K562 (cell line): ENCODE data around the gene KDM2A. TPM values are rescaled to one million over a fixed set of nuclear protein-coding genes. Genes with fewer than 3 reads are reported as not detected.

Experiments
- ARHGAP35 ChIP-seq: fragments of 450-650 bp; IDR thresholded peaks from 2 replicates; pipeline ENCODE4 v1.6.1; 2018; ENCODE audit not compliant: partially characterized antibody
- ARNT ChIP-seq, 2 experiments: fragments of 450-650 bp; IDR thresholded peaks; 2 replicates each; pipeline ENCODE4 v1.6.1; 2016; ENCODE audit warnings: mild to moderate bottlenecking in 1 of 2
- COPS2 ChIP-seq: fragments of 450-650 bp; conservative IDR thresholded peaks from 2 replicates; pipeline ENCODE4 v1.6.1; 2016; ENCODE audit warnings: mild to moderate bottlenecking, moderate library complexity
- FOXJ3 ChIP-seq: sonication (generic); formaldehyde crosslinking; IDR thresholded peaks from 2 replicates; pipeline ENCODE4 v1.4.0; 2020; ENCODE audit warnings: mild to moderate bottlenecking, missing genetic modification reagents
- HNRNPLL ChIP-seq: fragments of 200-400 bp; formaldehyde crosslinking; IDR thresholded peaks from 2 replicates; pipeline ENCODE4 v1.6.1; 2017; ENCODE audit warnings: low read length, low read depth, mild to moderate bottlenecking; ENCODE audit not compliant: poor library complexity, severe bottlenecking
- KDM5B ChIP-seq: fragments of 200-600 bp; sonication (generic); IDR thresholded peaks from 2 replicates; pipeline ENCODE4 v1.6.1; 2012; ENCODE audit warnings: low read depth, mild to moderate bottlenecking, moderate library complexity, low read length, control low read depth, inconsistent platforms; ENCODE audit not compliant: insufficient replicate concordance
- MAFF ChIP-seq: IDR thresholded peaks from 2 replicates; pipeline ENCODE4 v1.6.1; 2012; ENCODE audit warnings: low read length, improper control_type of control experiment
- MYC ChIP-seq, 2 experiments: fragments of 250-450 bp in 1 of 2; sonication (Bioruptor Pico) in 1 of 2; IDR thresholded peaks; 2 replicates each; pipeline versions ENCODE4 v1.5.1 to v1.6.1; 2012 to 2021; ENCODE audit warnings: low read depth in 2 of 2, borderline replicate concordance in 1 of 2, improper control_type of control experiment in 1 of 2, low read length in 1 of 2, mild to moderate bottlenecking in 1 of 2, moderate library complexity in 1 of 2
- NKRF ChIP-seq: fragments of 450-650 bp; IDR thresholded peaks from 2 replicates; pipeline ENCODE4 v1.6.1; 2016; ENCODE audit warnings: borderline replicate concordance
- RNF2 ChIP-seq: sonication (generic); IDR thresholded peaks from 2 replicates; pipeline ENCODE4 v1.6.1; 2016
- SMARCA4 ChIP-seq: fragments of 450-650 bp; IDR thresholded peaks from 2 replicates; pipeline ENCODE4 v1.6.1; 2016
- SMARCB1 ChIP-seq: IDR thresholded peaks from 2 replicates; pipeline ENCODE4 v1.6.1; 2011; ENCODE audit warnings: improper control_type of control experiment, low read depth; ENCODE audit not compliant: insufficient read length
- THAP7 ChIP-seq: fragments of 250-450 bp; sonication (Bioruptor Pico); IDR thresholded peaks from 2 replicates; pipeline ENCODE4 v1.5.0; 2021
- THRAP3 ChIP-seq: fragments of 450-650 bp; IDR thresholded peaks from 2 replicates; pipeline ENCODE4 v1.6.1; 2016; ENCODE audit warnings: mild to moderate bottlenecking, inconsistent platforms, borderline replicate concordance
- U2AF2 ChIP-seq: fragments of 200-400 bp; formaldehyde crosslinking; optimal IDR thresholded peaks from 2 replicates; pipeline ENCODE3; 2017; ENCODE audit warnings: low read depth, mild to moderate bottlenecking, low read length
- XRCC3 ChIP-seq: fragments of 450-650 bp; IDR thresholded peaks from 2 replicates; pipeline ENCODE4 v1.6.1; 2017; ENCODE audit warnings: mild to moderate bottlenecking, moderate library complexity
- ZBTB17 ChIP-seq: fragments of 450-650 bp; formaldehyde crosslinking; IDR thresholded peaks from 2 replicates; pipeline ENCODE4 v1.4.0; 2020; ENCODE audit warnings: mild to moderate bottlenecking
- ZNF121 ChIP-seq: sonication (generic); formaldehyde crosslinking; conservative IDR thresholded peaks from 2 replicates; pipeline ENCODE4 v1.8.0; 2022; ENCODE audit warnings: missing genetic modification reagents
- ZNF224 ChIP-seq: sonication (generic); formaldehyde crosslinking; IDR thresholded peaks from 2 replicates; pipeline ENCODE4 v1.8.0; 2022; ENCODE audit warnings: mild to moderate bottlenecking, missing genetic modification reagents
- ZNF507 ChIP-seq: conservative IDR thresholded peaks from 2 replicates; pipeline ENCODE4 v1.6.1; 2017; ENCODE audit warnings: missing genetic modification characterization, missing compliant biosample characterization
- polyA plus RNA-seq, 8 experiments: library from polyadenylated mRNA; depleted of rRNA in 4 of 8; stranded (reverse) in 5 of 8; unstranded in 3 of 8; fragments of >200 nt; fragmentation: Nextera tagmentation in 2 of 8; fragmentation: Illumina TruSeq in 1 of 8; extraction: Ambion mirVana in 2 of 8; extraction: Trizol in 1 of 8; gene quantifications; 2 replicates each; pipeline versions ENCODE4 v1.2.1 to v1.2.3, GENCODE V29; 2011 to 2014; ENCODE audit warnings: inconsistent platforms in 1 of 8, missing spikeins in 1 of 8
- total RNA-seq, 7 experiments: library from RNA; depleted of rRNA in 6 of 7; stranded (reverse); fragments of >200 nt in 6 of 7; fragmentation: Illumina TruSeq in 2 of 7; extraction: Trizol in 2 of 7; gene quantifications; 2 replicates each; pipeline versions ENCODE4 v1.2.1 to v1.2.3, GENCODE V29; 2011 to 2021; ENCODE audit warnings: low replicate concordance in 1 of 7
- TF ChIP-seq, protein P1 (sequence below): fragments of 450-650 bp; IDR thresholded peaks from 2 replicates; pipeline ENCODE4 v1.6.1; 2018; ENCODE audit warnings: mild to moderate bottlenecking, low read depth; ENCODE audit not compliant: partially characterized antibody
- TF ChIP-seq, protein P2 (sequence below): fragments of 250-450 bp; sonication (Bioruptor Pico); IDR thresholded peaks from 2 replicates; pipeline ENCODE4 v1.5.0; 2021; ENCODE audit warnings: mild to moderate bottlenecking, borderline replicate concordance

The KDM2A gene
- total and polyA plus RNA-seq, 9 of the 15 experiments (the other 6 are each of a cell fraction or from before 2014, with no cell fraction given): 5.0 to 39.3 (median 21.3) TPM

DNA sequence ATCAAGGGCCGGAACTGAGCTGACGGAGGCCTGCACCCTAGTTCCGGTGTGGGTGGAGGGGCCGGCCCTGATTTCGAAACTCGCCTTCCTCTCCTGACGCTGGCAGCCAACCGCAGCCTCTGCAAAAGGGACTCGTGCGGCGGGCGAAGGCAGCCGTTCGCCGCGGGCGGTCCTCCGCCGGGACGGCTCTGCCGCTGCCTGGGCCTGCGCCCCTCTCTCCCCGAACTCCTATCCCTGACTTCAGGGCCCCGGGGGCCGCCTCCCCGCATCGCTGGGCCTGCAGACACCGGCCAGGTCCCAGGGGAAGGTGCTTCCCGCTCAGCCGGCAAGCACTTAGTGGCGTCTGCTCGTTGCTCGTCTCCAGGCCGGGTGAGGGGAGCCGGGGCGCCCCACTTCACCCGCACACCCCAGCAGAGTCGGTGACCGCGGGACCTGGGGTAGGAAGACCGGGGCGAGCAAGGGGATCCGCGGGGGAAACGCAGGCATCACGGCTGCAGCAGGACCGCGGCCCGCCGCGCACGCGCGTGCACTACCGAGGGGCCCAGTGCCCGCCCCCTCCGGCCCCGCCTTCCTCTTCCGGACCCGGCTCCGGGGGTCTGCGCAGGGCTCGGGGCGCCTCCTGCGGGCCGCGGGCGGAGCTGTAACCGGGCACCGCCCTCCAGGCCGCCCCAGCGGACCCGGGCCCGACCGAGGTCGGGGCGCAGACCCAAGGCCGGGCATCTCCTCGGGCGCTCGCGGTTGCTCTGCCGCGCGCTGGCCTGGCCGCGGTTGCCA, 169.6 kb downstream of the KDM2A start (continued):
- no peak for TF ChIP-seq COPS2
- TF ChIP-seq, protein P1, sequence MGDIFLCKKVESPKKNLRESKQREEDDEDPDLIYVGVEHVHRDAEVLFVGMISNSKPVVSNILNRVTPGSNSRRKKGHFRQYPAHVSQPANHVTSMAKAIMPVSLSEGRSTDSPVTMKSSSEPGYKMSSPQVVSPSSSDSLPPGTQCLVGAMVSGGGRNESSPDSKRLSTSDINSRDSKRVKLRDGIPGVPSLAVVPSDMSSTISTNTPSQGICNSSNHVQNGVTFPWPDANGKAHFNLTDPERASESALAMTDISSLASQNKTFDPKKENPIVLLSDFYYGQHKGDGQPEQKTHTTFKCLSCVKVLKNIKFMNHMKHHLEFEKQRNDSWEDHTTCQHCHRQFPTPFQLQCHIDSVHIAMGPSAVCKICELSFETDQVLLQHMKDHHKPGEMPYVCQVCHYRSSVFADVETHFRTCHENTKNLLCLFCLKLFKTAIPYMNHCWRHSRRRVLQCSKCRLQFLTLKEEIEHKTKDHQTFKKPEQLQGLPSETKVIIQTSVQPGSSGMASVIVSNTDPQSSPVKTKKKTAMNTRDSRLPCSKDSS: no peak
- peak; percentile 54 for TF ChIP-seq NKRF
- peak; percentile 98 for TF ChIP-seq RNF2
- TF ChIP-seq, protein P2, sequence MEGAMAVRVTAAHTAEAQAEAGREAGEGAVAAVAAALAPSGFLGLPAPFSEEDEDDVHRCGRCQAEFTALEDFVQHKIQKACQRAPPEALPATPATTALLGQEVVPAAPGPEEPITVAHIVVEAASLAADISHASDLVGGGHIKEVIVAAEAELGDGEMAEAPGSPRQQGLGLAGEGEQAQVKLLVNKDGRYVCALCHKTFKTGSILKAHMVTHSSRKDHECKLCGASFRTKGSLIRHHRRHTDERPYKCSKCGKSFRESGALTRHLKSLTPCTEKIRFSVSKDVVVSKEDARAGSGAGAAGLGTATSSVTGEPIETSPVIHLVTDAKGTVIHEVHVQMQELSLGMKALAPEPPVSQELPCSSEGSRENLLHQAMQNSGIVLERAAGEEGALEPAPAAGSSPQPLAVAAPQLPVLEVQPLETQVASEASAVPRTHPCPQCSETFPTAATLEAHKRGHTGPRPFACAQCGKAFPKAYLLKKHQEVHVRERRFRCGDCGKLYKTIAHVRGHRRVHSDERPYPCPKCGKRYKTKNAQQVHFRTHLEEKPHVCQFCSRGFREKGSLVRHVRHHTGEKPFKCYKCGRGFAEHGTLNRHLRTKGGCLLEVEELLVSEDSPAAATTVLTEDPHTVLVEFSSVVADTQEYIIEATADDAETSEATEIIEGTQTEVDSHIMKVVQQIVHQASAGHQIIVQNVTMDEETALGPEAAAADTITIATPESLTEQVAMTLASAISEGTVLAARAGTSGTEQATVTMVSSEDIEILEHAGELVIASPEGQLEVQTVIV (CRISPR knock-in tag): no peak
- TF ChIP-seq FOXJ3 (CRISPR knock-in tag): no peak
- 0 out of 2 replicates have a peak, but pooled peaks have one; percentile 8 for TF ChIP-seq SMARCA4
- TF ChIP-seq KDM5B: peak; percentile 74
- TF ChIP-seq HNRNPLL: peak; percentile 46
- TF ChIP-seq THRAP3: no peak
- TF ChIP-seq MYC (IDR thresholded peaks at IDR 0.05; ENCODE audit: low read depth, low read length): no peak; the same call in none of the 2 replicates
- peak; percentile 62; the same call in 1 of the 2 replicates for TF ChIP-seq MYC (CRISPR knock-in tag; IDR thresholded peaks at IDR 0.05; ENCODE audit: borderline replicate concordance, low read depth)
- no peak for TF ChIP-seq U2AF2
- TF ChIP-seq SMARCB1: no peak
- no peak for TF ChIP-seq ARHGAP35
- TF ChIP-seq THAP7 (CRISPR knock-in tag): no peak
- no peak for TF ChIP-seq ZNF121 (CRISPR knock-in tag)
- no peak for TF ChIP-seq ZBTB17 (CRISPR knock-in tag)
- no peak for TF ChIP-seq XRCC3
- no peak for TF ChIP-seq ZNF507 (tag)
- no peak for TF ChIP-seq ZNF224
- no peak for TF ChIP-seq MAFF
- no peak for TF ChIP-seq ARNT (IDR thresholded peaks at IDR 0.05)
